GM18519 (cell line): ENCODE results near the gene CEP162.
A peak's percentile ranks its signal among the peaks of the same experiment; 100 is the strongest.
"Not testable (repeated sequence)": the region's sequence is repeated elsewhere in the genome, so short reads cannot be mapped to it uniquely, and the experiment has no call there.

Experiments
- ATAC-seq: cut with Tn5 transposase; IDR thresholded peaks from one replicate; pipeline ENCODE4 v1.9.1; 2021; ENCODE audit warnings: mild to moderate bottlenecking, moderate library complexity; ENCODE audit not compliant: unreplicated experiment, low FRiP score

CEP162 gene

GRCh38 chr6:84243240-84243639, 15.8 kb upstream of the CEP162 start:
- no peak for ATAC-seq

- ATAC-seq, result no peak
Observed at GRCh38 chr6:84242265-84242664, 14.8 kb upstream of the CEP162 start.

GRCh38 chr6:84228198-84228543, 728 bp upstream of the CEP162 start:
- peak; percentile 3 for ATAC-seq

GRCh38 chr6:84227044-84227433, 404 bp downstream of the CEP162 start:
- no peak for ATAC-seq

- no peak for ATAC-seq
Observed at GRCh38 chr6:84224251-84224650, 3.2 kb downstream of the CEP162 start.

- not testable (repeated sequence) for ATAC-seq
Observed at GRCh38 chr6:84223608-84224007, 3.8 kb downstream of the CEP162 start.

- ATAC-seq, result no peak
Observed at GRCh38 chr6:84222426-84222825, 5.0 kb downstream of the CEP162 start.

- ATAC-seq, result no peak
Observed at GRCh38 chr6:84220809-84221409, 6.5 kb downstream of the CEP162 start.

- ATAC-seq, result no peak
Observed at GRCh38 chr6:84218091-84218490, 9.4 kb downstream of the CEP162 start.

- no peak for ATAC-seq
Observed at GRCh38 chr6:84213217-84213616, 14.2 kb downstream of the CEP162 start.

GRCh38 chr6:84204011-84204410, 23.4 kb downstream of the CEP162 start:
- ATAC-seq, result no peak

- ATAC-seq, result not testable (repeated sequence)
Observed at GRCh38 chr6:84199987-84200386, 27.5 kb downstream of the CEP162 start.

- no peak for ATAC-seq
Observed at GRCh38 chr6:84197708-84198107, 29.7 kb downstream of the CEP162 start.

GRCh38 chr6:84193114-84193708, 34.2 kb downstream of the CEP162 start:
- ATAC-seq, result no peak

- no peak for ATAC-seq
Observed at GRCh38 chr6:84191802-84192201, 35.6 kb downstream of the CEP162 start.

GRCh38 chr6:84189356-84189755, 38.1 kb downstream of the CEP162 start:
- ATAC-seq, result not testable (repeated sequence)

GRCh38 chr6:84183430-84183829, 44.0 kb downstream of the CEP162 start:
- no peak for ATAC-seq

GRCh38 chr6:84182001-84182400, 45.4 kb downstream of the CEP162 start:
- ATAC-seq, result no peak

GRCh38 chr6:84177241-84177640, 50.2 kb downstream of the CEP162 start:
- ATAC-seq, result no peak

GRCh38 chr6:84172574-84172973, 54.9 kb downstream of the CEP162 start:
- ATAC-seq, result no peak

- no peak for ATAC-seq
Observed at GRCh38 chr6:84172080-84172479, 55.4 kb downstream of the CEP162 start.

GRCh38 chr6:84167457-84167856, 60.0 kb downstream of the CEP162 start:
- no peak for ATAC-seq

- ATAC-seq, result no peak
Observed at GRCh38 chr6:84166395-84166794, 61.0 kb downstream of the CEP162 start.
